Effector memory CD8-positive, alpha-beta T cell (primary cell): ENCODE measurements around the gene CACNG4.

ENCODE experiments used
- ATAC-seq: fragments of 150-1000 bp; cut with Tn5 transposase; replicated peaks from 2 replicates; pipeline ENCODE4 v1.10.0; 2021; ENCODE audit warnings: mild to moderate bottlenecking, moderate library complexity
- DNase-seq, 3 experiments: peaks; one replicate each; pipeline ENCODE4 v3.0.0; 2021
- H3K27ac Mint-ChIP-seq, 2 donors: one replicate each; pipeline ENCODE4 v1.8.0; 2022; ENCODE audit warnings: mild to moderate bottlenecking in 2 of 2, mixed read lengths in 2 of 2, moderate library complexity in 2 of 2
- H3K27me3 Mint-ChIP-seq, 2 donors: one replicate each; pipeline ENCODE4 v1.8.0; 2022; ENCODE audit warnings: mixed read lengths in 2 of 2
- H3K36me3 Mint-ChIP-seq: one replicate; pipeline ENCODE4 v1.8.0; 2022; ENCODE audit warnings: mild to moderate bottlenecking, moderate library complexity, mixed read lengths; ENCODE audit not compliant: insufficient read depth
- H3K4me1 Mint-ChIP-seq, 2 donors: one replicate each; pipeline ENCODE4 v1.8.0; 2022; ENCODE audit warnings: low read depth in 2 of 2, mixed read lengths in 2 of 2
- H3K4me3 Mint-ChIP-seq, 2 donors: one replicate each; pipeline ENCODE4 v1.8.0; 2022; ENCODE audit warnings: mild to moderate bottlenecking in 2 of 2, mixed read lengths in 2 of 2, moderate library complexity in 2 of 2
- H3K9me3 Mint-ChIP-seq, 2 donors: one replicate each; pipeline ENCODE4 v1.8.0; 2022; ENCODE audit warnings: mixed read lengths in 2 of 2

CACNG4 gene

GRCh38 chr17:67069603-67070136 lies 105.2 kb downstream of the CACNG4 start:
- Mint-ChIP-seq H3K4me1 (peaks cover 0 to 2% of the 10 kb centered on the region in 2 donors), H3K4me3 (no peak overlapping the region), H3K27ac (peak overlapping the region in 1 of 2 donors; percentile 21), H3K27me3 (no peaks in the 10 kb centered on the region), H3K36me3 (peaks cover 14% of the 10 kb centered on the region), H3K9me3 (no peaks in the 10 kb centered on the region)
- DNase-seq (no peak), ATAC-seq (no peak)

DNA sequence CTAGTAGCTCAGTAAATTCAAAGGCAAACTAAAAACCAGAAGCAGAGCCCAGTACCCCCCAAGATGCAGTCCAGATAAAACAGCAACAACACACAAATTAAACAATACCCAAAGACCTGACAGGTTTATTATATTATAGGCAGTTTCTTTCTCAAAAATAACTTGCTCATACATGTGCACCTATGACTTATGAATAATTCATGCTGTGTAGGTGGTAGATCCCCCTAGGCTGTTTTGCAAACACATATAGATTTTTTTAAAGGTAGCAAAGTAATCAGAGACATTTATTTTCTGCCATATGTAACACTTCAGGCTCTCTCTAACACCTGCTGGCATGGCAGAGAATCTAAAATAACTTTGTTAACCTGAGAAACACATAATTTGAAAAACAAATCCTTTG lies 107.1 kb downstream of the CACNG4 start:
- H3K27me3 Mint-ChIP-seq = no peaks in the 10 kb centered on the region
- H3K4me1 Mint-ChIP-seq = peaks cover 4% of the 10 kb centered on the region in 2 donors
- ATAC-seq (no peak), DNase-seq (no peak)
- H3K9me3 Mint-ChIP-seq = no peaks in the 10 kb centered on the region
- no peak overlapping the region for H3K4me3 Mint-ChIP-seq
- peaks cover 24% of the 10 kb centered on the region for H3K36me3 Mint-ChIP-seq
- H3K27ac Mint-ChIP-seq = peak overlapping the region in 1 of 2 donors; percentile 64

DNA sequence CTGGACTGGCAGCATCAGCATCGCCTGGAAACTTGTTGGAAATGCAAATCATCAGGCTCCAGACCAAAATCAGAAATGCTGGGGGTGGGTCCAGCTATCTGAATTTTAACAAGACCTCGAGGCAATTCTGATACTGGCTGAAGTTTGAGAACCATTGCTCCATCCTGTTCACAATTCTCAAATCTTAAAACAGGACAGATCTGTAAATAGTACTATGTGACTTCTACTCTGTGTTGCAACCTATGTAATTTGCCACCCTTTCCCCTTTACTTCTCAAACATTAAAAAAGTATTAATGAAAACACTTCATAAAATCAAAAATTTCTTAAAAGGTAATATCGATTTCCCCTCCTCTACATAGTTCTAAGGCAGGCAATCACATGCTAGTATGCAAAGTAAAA lies 108.4 kb downstream of the CACNG4 start:
- DNase-seq = no peak
- Mint-ChIP-seq H3K9me3 (no peaks in the 10 kb centered on the region), H3K4me1 (peaks cover 4% of the 10 kb centered on the region in 2 donors), H3K36me3 (peaks cover 36% of the 10 kb centered on the region), H3K27me3 (no peaks in the 10 kb centered on the region), H3K4me3 (no peak overlapping the region), H3K27ac (no peak overlapping the region)
- ATAC-seq = no peak

DNA sequence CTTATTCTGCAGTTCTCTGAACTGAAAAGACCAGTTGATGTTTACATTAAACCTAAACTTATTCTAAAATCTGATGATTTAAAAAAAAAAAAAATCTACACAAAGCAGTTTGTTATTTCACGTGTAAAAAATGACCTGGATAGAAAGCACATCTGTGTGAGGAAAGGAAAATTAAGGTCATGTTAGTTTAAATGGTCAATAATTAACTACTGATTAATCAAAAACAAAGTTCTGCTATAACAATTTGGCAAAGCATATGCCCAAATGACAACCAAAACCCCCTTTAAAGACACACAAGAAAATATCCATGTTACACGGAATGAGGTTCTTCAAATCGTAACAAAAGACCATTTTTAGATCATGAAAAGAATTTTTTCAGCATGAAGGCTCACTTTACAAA lies 110.3 kb downstream of the CACNG4 start:
- peaks cover 2 to 4% of the 10 kb centered on the region in 2 donors for H3K4me1 Mint-ChIP-seq
- peaks cover 50% of the 10 kb centered on the region for H3K36me3 Mint-ChIP-seq
- no peaks in the 10 kb centered on the region for H3K9me3 Mint-ChIP-seq
- no peak for DNase-seq
- no peak for ATAC-seq
- H3K27me3 Mint-ChIP-seq = no peaks in the 10 kb centered on the region
- H3K4me3 Mint-ChIP-seq = no peak overlapping the region
- no peak overlapping the region for H3K27ac Mint-ChIP-seq

DNA sequence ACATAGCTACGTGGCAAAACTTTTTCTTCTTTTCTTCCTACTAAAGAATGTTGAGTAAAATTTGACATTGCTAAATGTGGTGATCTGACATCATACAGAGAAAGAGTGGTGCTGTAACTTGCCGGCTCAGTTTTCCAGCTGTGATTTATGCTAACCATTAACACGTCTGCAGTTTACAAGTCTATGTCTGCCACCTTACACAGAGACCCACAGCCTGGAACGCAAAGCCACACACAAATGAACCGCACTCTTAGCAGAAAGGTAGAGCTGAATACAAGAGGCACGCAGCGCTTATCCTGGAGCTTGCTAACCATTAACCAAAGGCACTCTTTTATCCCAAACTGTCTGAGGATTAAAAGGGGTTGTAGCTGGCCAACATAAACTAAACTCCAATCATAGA lies 111.8 kb downstream of the CACNG4 start:
- H3K4me3 Mint-ChIP-seq = no peak overlapping the region
- ATAC-seq (no peak), DNase-seq (no peak)
- no peak overlapping the region for H3K27ac Mint-ChIP-seq
- H3K9me3 Mint-ChIP-seq = no peaks in the 10 kb centered on the region
- H3K4me1 Mint-ChIP-seq = peaks cover 10 to 13% of the 10 kb centered on the region in 2 donors
- no peaks in the 10 kb centered on the region for H3K27me3 Mint-ChIP-seq
- peaks cover 50% of the 10 kb centered on the region for H3K36me3 Mint-ChIP-seq

- Mint-ChIP-seq H3K4me3 (no peak overlapping the region), H3K4me1 (peaks cover 18 to 22% of the 10 kb centered on the region in 2 donors), H3K36me3 (peaks cover 42% of the 10 kb centered on the region), H3K27ac (peak overlapping the region; percentile 20 to 36), H3K27me3 (no peaks in the 10 kb centered on the region), H3K9me3 (no peaks in the 10 kb centered on the region)
- ATAC-seq (no peak), DNase-seq (no peak)
Measured at GRCh38 chr17:67078292-67078691, 113.8 kb downstream of the CACNG4 start.

DNA sequence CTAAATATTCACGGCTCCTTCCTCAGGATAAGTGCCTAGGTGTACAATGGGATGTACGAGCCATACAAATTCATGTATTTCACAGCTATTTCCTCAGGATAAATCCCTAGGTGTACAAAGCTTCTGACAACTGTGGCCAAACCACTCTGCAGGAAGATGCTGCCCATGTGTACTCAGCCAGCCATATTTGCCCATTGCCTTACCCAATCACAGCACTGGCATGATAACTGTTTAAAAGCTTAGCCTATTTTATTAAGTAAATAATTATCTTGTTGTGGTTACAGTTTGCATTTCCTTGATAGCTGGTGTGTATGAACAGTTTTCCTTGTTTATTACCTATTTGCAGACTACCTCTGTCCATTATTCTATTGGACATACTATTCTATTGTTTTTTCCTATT lies 115.0 kb downstream of the CACNG4 start:
- no peaks in the 10 kb centered on the region for H3K27me3 Mint-ChIP-seq
- H3K4me3 Mint-ChIP-seq = no peak overlapping the region
- H3K36me3 Mint-ChIP-seq = peaks cover 48% of the 10 kb centered on the region
- ATAC-seq (no peak), DNase-seq (no peak)
- H3K4me1 Mint-ChIP-seq = peaks cover 22 to 30% of the 10 kb centered on the region in 2 donors
- no peaks in the 10 kb centered on the region for H3K9me3 Mint-ChIP-seq
- H3K27ac Mint-ChIP-seq = peak overlapping the region in 1 of 2 donors; percentile 39

GRCh38 chr17:67080804-67081203 lies 116.3 kb downstream of the CACNG4 start:
- Mint-ChIP-seq H3K27me3 (no peaks in the 10 kb centered on the region), H3K4me3 (no peak overlapping the region), H3K4me1 (peaks cover 20 to 34% of the 10 kb centered on the region in 2 donors), H3K27ac (peak overlapping the region; percentile 39 to 66), H3K36me3 (peaks cover 55% of the 10 kb centered on the region), H3K9me3 (no peaks in the 10 kb centered on the region)
- ATAC-seq (no peak), DNase-seq (no peak)

DNA sequence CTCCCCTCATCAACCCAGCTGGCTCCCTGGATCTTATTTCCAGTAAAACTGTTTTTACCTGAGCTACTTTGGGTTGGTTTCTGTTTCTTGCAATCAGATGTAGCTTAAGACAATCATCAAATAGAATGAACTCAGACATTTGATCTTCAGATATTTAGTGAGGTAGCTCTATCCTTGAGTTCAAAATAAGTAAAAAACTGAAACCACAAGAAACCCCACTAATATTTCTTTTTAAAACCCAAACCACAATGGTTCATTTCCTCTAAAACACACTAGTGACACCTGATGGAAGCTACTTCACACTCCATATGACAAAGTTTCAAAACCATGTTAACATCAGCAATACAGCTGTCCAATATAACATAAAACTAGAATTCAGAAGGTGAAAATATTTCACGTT lies 117.6 kb downstream of the CACNG4 start:
- peaks cover 56% of the 10 kb centered on the region for H3K36me3 Mint-ChIP-seq
- H3K27me3 Mint-ChIP-seq = no peaks in the 10 kb centered on the region
- H3K27ac Mint-ChIP-seq = peak overlapping the region; percentile 25 to 39
- H3K9me3 Mint-ChIP-seq = no peaks in the 10 kb centered on the region
- peak; percentile 81 for ATAC-seq
- DNase-seq = no peak
- H3K4me3 Mint-ChIP-seq = peak overlapping the region; percentile 9 to 29
- H3K4me1 Mint-ChIP-seq = peaks cover 22 to 35% of the 10 kb centered on the region in 2 donors
